Neural progenitor cell (in vitro differentiated cells): ENCODE measurements around the gene CUL7. TPM values are rescaled to one million over a fixed set of nuclear protein-coding genes. Genes with fewer than 3 reads are reported as not detected.
A peak's percentile ranks its signal among the peaks of the same experiment; 100 is the strongest.

Source experiments
- DNase-seq: peaks from one replicate; pipeline ENCODE4 v3.0.0-alpha.2; 2016; ENCODE audit warnings: low spot score
- H2AFZ ChIP-seq: fragments of 200-600 bp; sonication (generic); replicated peaks from 2 replicates; pipeline ENCODE4 v1.6.1; 2016; ENCODE audit warnings: antibody characterized with exemption
- H3F3A ChIP-seq: fragments of 200-600 bp; sonication (generic); 2 replicates; pipeline ENCODE4 v1.6.1; 2016; ENCODE audit warnings: antibody characterized with exemption, low read depth
- H3K27ac ChIP-seq: fragments of 200-600 bp; sonication (generic); 2 replicates; pipeline ENCODE4 v1.5.1; 2016; ENCODE audit warnings: mild to moderate bottlenecking
- H3K27me3 ChIP-seq: fragments of 200-600 bp; sonication (generic); 2 replicates; pipeline ENCODE4 v1.6.1; 2016; ENCODE audit warnings: mild to moderate bottlenecking, moderate library complexity
- H3K36me3 ChIP-seq: fragments of 200-600 bp; sonication (generic); 2 replicates; pipeline ENCODE4 v1.5.1; 2016
- H3K4me1 ChIP-seq: fragments of 200-600 bp; sonication (generic); 2 replicates; pipeline ENCODE4 v1.6.1; 2016; ENCODE audit warnings: mixed run types
- H3K4me2 ChIP-seq: fragments of 200-600 bp; sonication (generic); 2 replicates; pipeline ENCODE4 v1.6.1; 2016
- H3K4me3 ChIP-seq: fragments of 200-600 bp; sonication (generic); 2 replicates; pipeline ENCODE4 v1.5.1; 2016
- H3K79me2 ChIP-seq: fragments of 200-600 bp; sonication (generic); 2 replicates; pipeline ENCODE4 v1.6.1; 2016; ENCODE audit warnings: low read depth
- H3K9ac ChIP-seq: fragments of 200-600 bp; sonication (generic); 2 replicates; pipeline ENCODE4 v1.6.1; 2016
- H3K9me3 ChIP-seq: fragments of 200-600 bp; sonication (generic); 2 replicates; pipeline ENCODE4 v1.5.1; 2016; ENCODE audit warnings: low read depth
- H4K20me1 ChIP-seq: fragments of 200-600 bp; sonication (generic); 2 replicates; pipeline ENCODE4 v1.6.1; 2016; ENCODE audit warnings: low read depth
- H3K27ac Mint-ChIP-seq: 3 replicates; pipeline ENCODE4 v1.8.0; 2021; ENCODE audit warnings: mixed read lengths
- H3K27me3 Mint-ChIP-seq: 2 replicates; pipeline ENCODE4 v1.8.0; 2022; ENCODE audit warnings: low read depth, mild to moderate bottlenecking, inconsistent platforms, moderate library complexity, mixed read lengths; ENCODE audit not compliant: insufficient read depth
- H3K36me3 Mint-ChIP-seq: 3 replicates; pipeline ENCODE4 v1.8.0; 2021; ENCODE audit warnings: mixed read lengths
- H3K4me1 Mint-ChIP-seq: 3 replicates; pipeline ENCODE4 v1.8.0; 2021; ENCODE audit warnings: mixed read lengths
- H3K4me3 Mint-ChIP-seq: 3 replicates; pipeline ENCODE4 v1.8.0; 2021; ENCODE audit warnings: mild to moderate bottlenecking, moderate library complexity, mixed read lengths
- H3K9me3 Mint-ChIP-seq: 3 replicates; pipeline ENCODE4 v1.8.0; 2020; ENCODE audit warnings: mixed read lengths
- EZH2 ChIP-seq: fragments of 200-600 bp; sonication (generic); IDR thresholded peaks from 2 replicates; pipeline ENCODE4 v1.6.1; 2017; ENCODE audit warnings: antibody characterized with exemption, mild to moderate bottlenecking, moderate library complexity
- EZH2phosphoT487 ChIP-seq: fragments of 200-600 bp; sonication (generic); IDR thresholded peaks from 2 replicates; pipeline ENCODE4 v1.6.1; 2017; ENCODE audit warnings: antibody characterized with exemption
- total RNA-seq: library from RNA; depleted of rRNA; stranded (reverse); fragments of >200 nt; gene quantifications from 2 replicates; pipeline ENCODE4 v1.2.3, GENCODE V29; 2015; ENCODE audit warnings: low replicate concordance
- TF ChIP-seq, protein P1 (sequence below): fragments of 200-600 bp; sonication (generic); IDR thresholded peaks from 2 replicates; pipeline ENCODE4 v1.5.1; 2017; ENCODE audit warnings: antibody characterized with exemption, mild to moderate bottlenecking

The CUL7 gene
- 23.1 and 43.7 TPM in 2 replicates for total RNA-seq

DNA sequence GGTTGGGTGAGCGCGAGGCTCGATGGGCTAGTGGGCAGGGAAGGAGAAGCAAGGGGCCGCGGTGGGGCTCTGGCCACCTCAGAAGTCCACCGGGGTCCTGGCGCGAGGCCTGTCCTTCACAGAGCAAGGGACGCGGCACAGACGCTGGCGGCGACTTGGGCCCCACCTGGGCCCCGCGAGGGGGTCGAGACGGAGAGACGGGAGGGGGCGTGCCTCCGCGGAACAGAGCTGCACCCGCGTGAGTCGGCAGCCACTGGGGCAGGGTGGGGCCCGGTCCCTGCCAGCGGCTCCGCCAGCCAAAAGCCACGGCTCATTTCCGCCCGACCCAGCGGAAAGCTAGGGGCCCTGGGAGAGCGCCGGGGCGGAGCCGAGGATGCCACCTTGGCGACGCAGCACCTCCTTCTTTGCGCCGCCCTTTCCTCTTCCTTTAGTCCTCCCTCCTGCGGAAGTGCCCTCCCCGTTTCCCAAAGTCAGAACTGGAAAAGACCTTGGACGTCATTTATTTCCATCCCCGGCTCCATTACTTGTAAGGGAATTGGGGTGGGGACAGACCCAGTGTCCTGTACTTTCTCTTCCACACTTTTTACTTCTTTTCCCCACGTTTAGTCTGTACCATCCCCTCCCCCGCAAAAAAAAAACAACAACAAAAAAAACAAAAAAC is at the start of gene CUL7:
Gene CUL7 (minus strand): TSS at position 307 of the 661 bp plus-strand sequence. CDS start 1,063 bp downstream, outside the sequence.
- H3K4me1 ChIP-seq = peaks cover 7% of the 10 kb centered on the region
- peak within 1 kb of the TSS; percentile 73 for H3K9ac ChIP-seq
- Mint-ChIP-seq H3K4me3 (peak within 1 kb of the TSS; percentile 92), H3K4me1 (peaks cover 34% of the 10 kb centered on the region), H3K27ac (peak within 1 kb of the TSS; percentile 96), H3K27me3 (peaks cover 9% of the 10 kb centered on the region), H3K36me3 (peaks cover 20% of the 10 kb centered on the region), H3K9me3 (no peaks in the 10 kb centered on the region)
- no peaks in the 10 kb centered on the region for H3K9me3 ChIP-seq
- H4K20me1 ChIP-seq = no peaks in the 10 kb centered on the region
- peak within 1 kb of the TSS; percentile 88 for H3K4me2 ChIP-seq
- no peak for TF ChIP-seq EZH2phosphoT487
- TF ChIP-seq EZH2 = no peak
- TF ChIP-seq, protein P1, sequence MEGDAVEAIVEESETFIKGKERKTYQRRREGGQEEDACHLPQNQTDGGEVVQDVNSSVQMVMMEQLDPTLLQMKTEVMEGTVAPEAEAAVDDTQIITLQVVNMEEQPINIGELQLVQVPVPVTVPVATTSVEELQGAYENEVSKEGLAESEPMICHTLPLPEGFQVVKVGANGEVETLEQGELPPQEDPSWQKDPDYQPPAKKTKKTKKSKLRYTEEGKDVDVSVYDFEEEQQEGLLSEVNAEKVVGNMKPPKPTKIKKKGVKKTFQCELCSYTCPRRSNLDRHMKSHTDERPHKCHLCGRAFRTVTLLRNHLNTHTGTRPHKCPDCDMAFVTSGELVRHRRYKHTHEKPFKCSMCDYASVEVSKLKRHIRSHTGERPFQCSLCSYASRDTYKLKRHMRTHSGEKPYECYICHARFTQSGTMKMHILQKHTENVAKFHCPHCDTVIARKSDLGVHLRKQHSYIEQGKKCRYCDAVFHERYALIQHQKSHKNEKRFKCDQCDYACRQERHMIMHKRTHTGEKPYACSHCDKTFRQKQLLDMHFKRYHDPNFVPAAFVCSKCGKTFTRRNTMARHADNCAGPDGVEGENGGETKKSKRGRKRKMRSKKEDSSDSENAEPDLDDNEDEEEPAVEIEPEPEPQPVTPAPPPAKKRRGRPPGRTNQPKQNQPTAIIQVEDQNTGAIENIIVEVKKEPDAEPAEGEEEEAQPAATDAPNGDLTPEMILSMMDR = no peak
- H3K4me3 ChIP-seq = peak within 1 kb of the TSS; percentile 75
- peaks cover 32% of the 10 kb centered on the region for H3K79me2 ChIP-seq
- no peaks in the 10 kb centered on the region for H3K27me3 ChIP-seq
- no peaks in the 10 kb centered on the region for H3K36me3 ChIP-seq
- peaks cover 17% of the 10 kb centered on the region for H3F3A ChIP-seq
- DNase-seq = peak; percentile 91
- peak within 1 kb of the TSS; percentile 73 for H2AFZ ChIP-seq
- H3K27ac ChIP-seq = no peak within 1 kb of the TSS

DNA sequence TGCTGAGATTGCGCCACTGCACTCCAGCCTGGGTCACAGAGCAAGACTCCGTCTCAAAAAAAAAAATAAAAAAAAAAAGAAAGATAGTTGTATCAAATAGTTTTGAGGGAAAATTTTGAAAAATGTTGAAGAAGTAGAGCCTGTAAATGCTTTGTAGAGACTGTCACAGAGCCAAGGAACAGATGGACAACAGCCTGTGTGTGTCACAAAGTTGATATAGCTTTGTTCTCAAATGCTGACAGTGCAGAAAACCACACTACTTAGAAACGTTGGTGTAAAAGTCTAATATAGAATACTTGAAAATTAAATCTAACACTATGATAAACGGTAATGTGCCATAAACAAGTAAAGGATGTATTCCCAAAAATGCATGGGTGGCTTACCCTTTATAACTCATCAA is 47.8 kb upstream of the CUL7 start:
- Histone ChIP-seq H3K27me3 (no peaks in the 10 kb centered on the region), H3K79me2 (peaks cover 88% of the 10 kb centered on the region), H3F3A (peaks cover 19% of the 10 kb centered on the region), H3K4me3 (no peak overlapping the region), H3K4me2 (no peak overlapping the region), H3K9ac (no peak overlapping the region), H3K27ac (no peak overlapping the region), H2AFZ (no peak overlapping the region), H3K9me3 (no peaks in the 10 kb centered on the region), H4K20me1 (peaks cover 17% of the 10 kb centered on the region), H3K36me3 (no peaks in the 10 kb centered on the region), H3K4me1 (peaks cover 22% of the 10 kb centered on the region)
- Mint-ChIP-seq H3K4me1 (peaks cover 43% of the 10 kb centered on the region), H3K27me3 (peaks cover 10% of the 10 kb centered on the region), H3K27ac (no peak overlapping the region), H3K36me3 (peaks cover 3% of the 10 kb centered on the region), H3K4me3 (no peak overlapping the region), H3K9me3 (no peaks in the 10 kb centered on the region)
- TF ChIP-seq EZH2phosphoT487 (no peak), EZH2 (no peak)
- TF ChIP-seq, protein P1 = no peak
- DNase-seq = no peak

DNA sequence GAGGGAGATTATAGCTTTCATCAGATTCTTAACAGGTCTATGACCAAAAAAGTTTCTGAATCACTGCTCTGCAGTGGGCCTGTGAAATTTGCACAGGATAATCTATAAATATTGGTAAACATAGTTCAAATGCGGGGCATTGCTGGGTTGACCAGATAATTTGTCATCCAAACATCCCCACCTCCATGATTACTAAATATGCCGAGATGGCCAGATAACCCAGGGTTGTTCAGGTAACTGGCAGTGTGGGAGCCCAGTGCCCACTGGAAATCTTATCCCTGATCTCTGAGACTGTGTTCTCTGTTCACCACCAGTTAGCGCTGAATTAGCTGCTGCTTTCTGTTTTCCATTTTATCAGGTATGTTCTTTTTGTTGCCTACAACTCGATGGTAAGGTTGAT is 43.9 kb upstream of the CUL7 start:
- TF ChIP-seq, protein P1 = no peak
- TF ChIP-seq EZH2phosphoT487 (no peak), EZH2 (no peak)
- Histone ChIP-seq H3F3A (peaks cover 37% of the 10 kb centered on the region), H3K79me2 (peaks cover 98% of the 10 kb centered on the region), H3K4me1 (peaks cover 32% of the 10 kb centered on the region), H3K27ac (peak overlapping the region; percentile 82), H3K9me3 (no peaks in the 10 kb centered on the region), H3K27me3 (no peaks in the 10 kb centered on the region), H3K4me2 (no peak overlapping the region), H3K4me3 (no peak overlapping the region), H2AFZ (no peak overlapping the region), H4K20me1 (peaks cover 25% of the 10 kb centered on the region), H3K9ac (no peak overlapping the region), H3K36me3 (no peaks in the 10 kb centered on the region)
- H3K4me3 Mint-ChIP-seq = no peak overlapping the region
- no peaks in the 10 kb centered on the region for H3K9me3 Mint-ChIP-seq
- H3K4me1 Mint-ChIP-seq = peaks cover 47% of the 10 kb centered on the region
- H3K36me3 Mint-ChIP-seq = peaks cover 2% of the 10 kb centered on the region
- no peak for DNase-seq
- H3K27ac Mint-ChIP-seq = no peak overlapping the region
- H3K27me3 Mint-ChIP-seq = peaks cover 10% of the 10 kb centered on the region
